Neural progenitor cell (in vitro differentiated cells): ENCODE results near the gene TTC39C. TPM values are rescaled to one million over a fixed set of nuclear protein-coding genes. Genes with fewer than 3 reads are reported as not detected.

Source experiments
- DNase-seq: peaks from one replicate; pipeline ENCODE4 v3.0.0-alpha.2; 2016; ENCODE audit warnings: low spot score
- H2AFZ ChIP-seq: fragments of 200-600 bp; sonication (generic); replicated peaks from 2 replicates; pipeline ENCODE4 v1.6.1; 2016; ENCODE audit warnings: antibody characterized with exemption
- H3F3A ChIP-seq: fragments of 200-600 bp; sonication (generic); 2 replicates; pipeline ENCODE4 v1.6.1; 2016; ENCODE audit warnings: antibody characterized with exemption, low read depth
- H3K27ac ChIP-seq: fragments of 200-600 bp; sonication (generic); 2 replicates; pipeline ENCODE4 v1.5.1; 2016; ENCODE audit warnings: mild to moderate bottlenecking
- H3K27me3 ChIP-seq: fragments of 200-600 bp; sonication (generic); 2 replicates; pipeline ENCODE4 v1.6.1; 2016; ENCODE audit warnings: mild to moderate bottlenecking, moderate library complexity
- H3K36me3 ChIP-seq: fragments of 200-600 bp; sonication (generic); 2 replicates; pipeline ENCODE4 v1.5.1; 2016
- H3K4me1 ChIP-seq: fragments of 200-600 bp; sonication (generic); 2 replicates; pipeline ENCODE4 v1.6.1; 2016; ENCODE audit warnings: mixed run types
- H3K4me2 ChIP-seq: fragments of 200-600 bp; sonication (generic); 2 replicates; pipeline ENCODE4 v1.6.1; 2016
- H3K4me3 ChIP-seq: fragments of 200-600 bp; sonication (generic); 2 replicates; pipeline ENCODE4 v1.5.1; 2016
- H3K79me2 ChIP-seq: fragments of 200-600 bp; sonication (generic); 2 replicates; pipeline ENCODE4 v1.6.1; 2016; ENCODE audit warnings: low read depth
- H3K9ac ChIP-seq: fragments of 200-600 bp; sonication (generic); 2 replicates; pipeline ENCODE4 v1.6.1; 2016
- H3K9me3 ChIP-seq: fragments of 200-600 bp; sonication (generic); 2 replicates; pipeline ENCODE4 v1.5.1; 2016; ENCODE audit warnings: low read depth
- H4K20me1 ChIP-seq: fragments of 200-600 bp; sonication (generic); 2 replicates; pipeline ENCODE4 v1.6.1; 2016; ENCODE audit warnings: low read depth
- H3K27ac Mint-ChIP-seq: 3 replicates; pipeline ENCODE4 v1.8.0; 2021; ENCODE audit warnings: mixed read lengths
- H3K27me3 Mint-ChIP-seq: 2 replicates; pipeline ENCODE4 v1.8.0; 2022; ENCODE audit warnings: low read depth, mild to moderate bottlenecking, inconsistent platforms, moderate library complexity, mixed read lengths; ENCODE audit not compliant: insufficient read depth
- H3K36me3 Mint-ChIP-seq: 3 replicates; pipeline ENCODE4 v1.8.0; 2021; ENCODE audit warnings: mixed read lengths
- H3K4me1 Mint-ChIP-seq: 3 replicates; pipeline ENCODE4 v1.8.0; 2021; ENCODE audit warnings: mixed read lengths
- H3K4me3 Mint-ChIP-seq: 3 replicates; pipeline ENCODE4 v1.8.0; 2021; ENCODE audit warnings: mild to moderate bottlenecking, moderate library complexity, mixed read lengths
- H3K9me3 Mint-ChIP-seq: 3 replicates; pipeline ENCODE4 v1.8.0; 2020; ENCODE audit warnings: mixed read lengths
- CTCF ChIP-seq: fragments of 200-600 bp; sonication (generic); IDR thresholded peaks from 2 replicates; pipeline ENCODE4 v1.5.1; 2017; ENCODE audit warnings: antibody characterized with exemption, mild to moderate bottlenecking
- EZH2 ChIP-seq: fragments of 200-600 bp; sonication (generic); IDR thresholded peaks from 2 replicates; pipeline ENCODE4 v1.6.1; 2017; ENCODE audit warnings: antibody characterized with exemption, mild to moderate bottlenecking, moderate library complexity
- EZH2phosphoT487 ChIP-seq: fragments of 200-600 bp; sonication (generic); IDR thresholded peaks from 2 replicates; pipeline ENCODE4 v1.6.1; 2017; ENCODE audit warnings: antibody characterized with exemption
- total RNA-seq: library from RNA; depleted of rRNA; stranded (reverse); fragments of >200 nt; gene quantifications from 2 replicates; pipeline ENCODE4 v1.2.3, GENCODE V29; 2015; ENCODE audit warnings: low replicate concordance

TTC39C gene
- total RNA-seq, 1 donor from 2014 or later: 27.6 TPM

- H3K27me3 ChIP-seq: no peaks in the 10 kb centered on the region
- no peaks in the 10 kb centered on the region for H3K79me2 ChIP-seq
- H3K27me3 Mint-ChIP-seq: no peaks in the 10 kb centered on the region
- no peak overlapping the region for H3K27ac ChIP-seq
- no peak overlapping the region for H2AFZ ChIP-seq
- H3K4me2 ChIP-seq: no peak overlapping the region
- H3K36me3 ChIP-seq: no peaks in the 10 kb centered on the region
- DNase-seq: no peak
- no peaks in the 10 kb centered on the region for H3K9me3 Mint-ChIP-seq
- no peak overlapping the region for H3K9ac ChIP-seq
- H3K36me3 Mint-ChIP-seq: no peaks in the 10 kb centered on the region
- H3K4me1 Mint-ChIP-seq: peaks cover 8% of the 10 kb centered on the region
- H3K4me3 ChIP-seq: no peak overlapping the region
- no peaks in the 10 kb centered on the region for H3F3A ChIP-seq
- no peaks in the 10 kb centered on the region for H4K20me1 ChIP-seq
- H3K27ac Mint-ChIP-seq: no peak overlapping the region
- no peaks in the 10 kb centered on the region for H3K9me3 ChIP-seq
- peaks cover 5% of the 10 kb centered on the region for H3K4me1 ChIP-seq
- no peak overlapping the region for H3K4me3 Mint-ChIP-seq
- TF ChIP-seq EZH2phosphoT487: no peak
- TF ChIP-seq CTCF: no peak
Measured at GRCh38 chr18:23990474-23991410, 23.8 kb upstream of the TTC39C start.

- Histone ChIP-seq H3K9ac (no peak overlapping the region), H3K4me3 (no peak overlapping the region), H3F3A (no peaks in the 10 kb centered on the region), H3K27me3 (no peaks in the 10 kb centered on the region), H3K79me2 (no peaks in the 10 kb centered on the region), H3K9me3 (no peaks in the 10 kb centered on the region), H3K36me3 (no peaks in the 10 kb centered on the region), H3K4me2 (no peak overlapping the region), H4K20me1 (no peaks in the 10 kb centered on the region), H3K4me1 (peaks cover 5% of the 10 kb centered on the region), H2AFZ (no peak overlapping the region), H3K27ac (no peak overlapping the region)
- Mint-ChIP-seq H3K27ac (no peak overlapping the region), H3K9me3 (no peaks in the 10 kb centered on the region), H3K4me3 (no peak overlapping the region), H3K4me1 (peaks cover 5% of the 10 kb centered on the region), H3K36me3 (no peaks in the 10 kb centered on the region), H3K27me3 (peaks cover 2% of the 10 kb centered on the region)
- TF ChIP-seq EZH2phosphoT487 (no peak), EZH2 (no peak), CTCF (no peak)
- DNase-seq: no peak
Measured at GRCh38 chr18:23992089-23992940, 22.2 kb upstream of the TTC39C start.

GRCh38 chr18:23992941-23993280 lies 21.6 kb upstream of the TTC39C start:
- no peak overlapping the region for H3K4me3 Mint-ChIP-seq
- H3K4me1 Mint-ChIP-seq: peaks cover 5% of the 10 kb centered on the region
- Histone ChIP-seq H3K27ac (no peak overlapping the region), H2AFZ (no peak overlapping the region), H3K4me1 (peaks cover 5% of the 10 kb centered on the region), H4K20me1 (no peaks in the 10 kb centered on the region), H3F3A (no peaks in the 10 kb centered on the region), H3K4me3 (no peak overlapping the region), H3K9me3 (no peaks in the 10 kb centered on the region), H3K4me2 (no peak overlapping the region), H3K27me3 (no peaks in the 10 kb centered on the region), H3K79me2 (no peaks in the 10 kb centered on the region), H3K9ac (no peak overlapping the region), H3K36me3 (no peaks in the 10 kb centered on the region)
- TF ChIP-seq EZH2phosphoT487 (no peak), CTCF (no peak), EZH2 (no peak)
- no peak for DNase-seq
- no peak overlapping the region for H3K27ac Mint-ChIP-seq
- H3K36me3 Mint-ChIP-seq: no peaks in the 10 kb centered on the region
- no peaks in the 10 kb centered on the region for H3K9me3 Mint-ChIP-seq
- H3K27me3 Mint-ChIP-seq: peaks cover 2% of the 10 kb centered on the region
